MM.1S (cell line): ENCODE results near the gene ARMC3.
A peak's percentile ranks its signal among the peaks of the same experiment; 100 is the strongest.

Experiments used
- DNase-seq: peaks from one replicate; pipeline ENCODE4 v3.0.0-alpha.2; 2015
- H2AFZ ChIP-seq: fragments of 300-600 bp; sonication (generic); 2 replicates; pipeline ENCODE4 v1.6.0; 2016; ENCODE audit warnings: antibody characterized with exemption, low read length
- H3F3A ChIP-seq: fragments of 300-600 bp; sonication (generic); 2 replicates; pipeline ENCODE4 v1.6.1; 2016; ENCODE audit warnings: mild to moderate bottlenecking, antibody characterized with exemption, low read length, moderate library complexity, mixed read lengths; ENCODE audit not compliant: insufficient read depth
- H3K27ac ChIP-seq: fragments of 300-600 bp; sonication (generic); 2 replicates; pipeline ENCODE4 v1.5.1; 2016; ENCODE audit warnings: mild to moderate bottlenecking, low read length
- H3K27me3 ChIP-seq: fragments of 300-600 bp; sonication (generic); replicated peaks from 2 replicates; pipeline ENCODE4 v1.6.0; 2016; ENCODE audit warnings: low read length; ENCODE audit not compliant: insufficient read depth
- H3K36me3 ChIP-seq: fragments of 300-600 bp; sonication (generic); replicated peaks from 2 replicates; pipeline ENCODE4 v1.6.1; 2016; ENCODE audit warnings: mild to moderate bottlenecking, low read length, mixed read lengths; ENCODE audit not compliant: insufficient read depth
- H3K4me1 ChIP-seq: fragments of 300-600 bp; sonication (generic); 2 replicates; pipeline ENCODE4 v1.6.1; 2016; ENCODE audit warnings: low read length, mixed read lengths
- H3K4me2 ChIP-seq: fragments of 300-600 bp; sonication (generic); 2 replicates; pipeline ENCODE4 v1.6.0; 2016; ENCODE audit warnings: low read depth, low read length
- H3K4me3 ChIP-seq: fragments of 300-600 bp; sonication (generic); 2 replicates; pipeline ENCODE4 v1.5.1; 2016; ENCODE audit warnings: low read length, mixed read lengths
- H3K79me2 ChIP-seq: fragments of 300-600 bp; sonication (generic); 2 replicates; pipeline ENCODE4 v1.6.1; 2016; ENCODE audit warnings: mixed run types, low read length, mixed read lengths
- H3K9ac ChIP-seq: fragments of 300-600 bp; sonication (generic); 2 replicates; pipeline ENCODE4 v1.6.1; 2016; ENCODE audit warnings: low read length, mixed read lengths
- H3K9me2 ChIP-seq: fragments of 300-600 bp; sonication (generic); replicated peaks from 2 replicates; pipeline ENCODE4 v1.6.1; 2016; ENCODE audit warnings: mild to moderate bottlenecking, low read length, mixed read lengths; ENCODE audit not compliant: insufficient read depth
- H3K9me3 ChIP-seq: fragments of 300-600 bp; sonication (generic); replicated peaks from 2 replicates; pipeline ENCODE4 v1.6.1; 2016; ENCODE audit warnings: mild to moderate bottlenecking, low read length, mixed read lengths; ENCODE audit not compliant: insufficient read depth
- H4K20me1 ChIP-seq: fragments of 300-600 bp; sonication (generic); 2 replicates; pipeline ENCODE4 v1.6.1; 2016; ENCODE audit warnings: mild to moderate bottlenecking, low read length, moderate library complexity, mixed read lengths; ENCODE audit not compliant: insufficient read depth
- CTCF ChIP-seq: fragments of 300-600 bp; sonication (generic); IDR thresholded peaks from 2 replicates; pipeline ENCODE4 v1.5.1; 2016; ENCODE audit warnings: antibody characterized with exemption, low read length, mixed read lengths
- EZH2 ChIP-seq: fragments of 300-600 bp; sonication (generic); optimal IDR thresholded peaks from 2 replicates; pipeline ENCODE3; 2017; ENCODE audit warnings: low read depth, mild to moderate bottlenecking, antibody characterized with exemption, low read length, mixed read lengths
- EZH2phosphoT487 ChIP-seq: fragments of 300-600 bp; sonication (generic); IDR thresholded peaks from 2 replicates; pipeline ENCODE4 v1.6.1; 2018; ENCODE audit warnings: antibody characterized with exemption, low read length

ARMC3 gene

GRCh38 chr10:23005150-23005549, 77.3 kb downstream of the ARMC3 start:
- H3K36me3 ChIP-seq, result no peaks in the 10 kb centered on the region
- H3F3A ChIP-seq, result no peaks in the 10 kb centered on the region
- DNase-seq, result no peak
- TF ChIP-seq EZH2, result no peak
- no peak for TF ChIP-seq CTCF
- TF ChIP-seq EZH2phosphoT487, result no peak
- no peak overlapping the region for H3K4me2 ChIP-seq
- no peak overlapping the region for H3K9ac ChIP-seq
- H3K9me2 ChIP-seq, result no peaks in the 10 kb centered on the region
- H4K20me1 ChIP-seq, result no peaks in the 10 kb centered on the region; the same call in 1 of the 2 replicates
- H2AFZ ChIP-seq, result no peak overlapping the region
- no peaks in the 10 kb centered on the region for H3K27me3 ChIP-seq
- H3K4me3 ChIP-seq, result no peak overlapping the region
- H3K79me2 ChIP-seq, result no peaks in the 10 kb centered on the region
- no peak overlapping the region for H3K27ac ChIP-seq
- no peaks in the 10 kb centered on the region for H3K4me1 ChIP-seq
- no peaks in the 10 kb centered on the region for H3K9me3 ChIP-seq

DNA sequence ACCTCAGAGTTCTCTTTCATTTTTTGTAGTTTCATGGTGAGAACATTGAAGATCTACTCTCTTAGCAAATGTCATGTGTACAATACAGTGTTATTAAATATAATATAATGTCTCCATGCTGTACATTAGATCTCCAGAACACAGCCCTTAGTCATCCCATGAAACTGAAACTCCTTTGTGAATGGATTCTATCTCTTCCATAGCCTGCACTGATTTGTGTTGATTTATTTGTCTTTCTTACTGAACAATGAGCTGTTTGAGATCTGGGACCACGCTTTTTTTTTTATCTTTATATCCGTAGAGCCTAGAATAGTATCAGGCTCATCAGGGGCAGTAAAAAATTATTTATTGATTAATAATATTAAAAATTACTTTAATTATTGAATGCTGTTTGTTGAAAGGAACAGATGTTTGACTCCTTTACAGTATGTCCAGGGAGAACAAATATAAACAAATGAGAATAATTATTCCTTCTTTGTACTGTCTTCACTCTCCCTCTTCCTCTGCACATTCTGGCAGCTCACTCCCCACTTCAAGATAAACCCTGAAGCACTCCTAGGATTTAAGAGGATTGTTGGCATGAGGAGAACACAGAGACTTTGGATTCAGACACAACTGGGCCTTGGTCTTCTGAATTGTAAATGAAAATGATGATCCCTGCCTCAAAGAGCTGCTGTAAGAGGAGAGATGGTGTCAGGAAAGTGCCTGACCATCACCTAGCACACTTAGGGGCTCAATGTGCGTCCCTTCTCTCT, 85.9 kb downstream of the ARMC3 start:
- Histone ChIP-seq H3K27ac (no peak overlapping the region), H3K4me1 (no peaks in the 10 kb centered on the region; the same call in 1 of the 2 replicates), H3K9me2 (no peaks in the 10 kb centered on the region), H3K4me2 (no peak overlapping the region), H2AFZ (no peak overlapping the region), H3K36me3 (no peaks in the 10 kb centered on the region), H3K27me3 (no peaks in the 10 kb centered on the region), H3F3A (no peaks in the 10 kb centered on the region), H4K20me1 (no peaks in the 10 kb centered on the region), H3K4me3 (no peak overlapping the region), H3K9me3 (no peaks in the 10 kb centered on the region), H3K9ac (no peak overlapping the region), H3K79me2 (no peaks in the 10 kb centered on the region)
- no peak for TF ChIP-seq EZH2phosphoT487
- no peak for TF ChIP-seq CTCF
- TF ChIP-seq EZH2, result no peak
- no peak for DNase-seq

DNA sequence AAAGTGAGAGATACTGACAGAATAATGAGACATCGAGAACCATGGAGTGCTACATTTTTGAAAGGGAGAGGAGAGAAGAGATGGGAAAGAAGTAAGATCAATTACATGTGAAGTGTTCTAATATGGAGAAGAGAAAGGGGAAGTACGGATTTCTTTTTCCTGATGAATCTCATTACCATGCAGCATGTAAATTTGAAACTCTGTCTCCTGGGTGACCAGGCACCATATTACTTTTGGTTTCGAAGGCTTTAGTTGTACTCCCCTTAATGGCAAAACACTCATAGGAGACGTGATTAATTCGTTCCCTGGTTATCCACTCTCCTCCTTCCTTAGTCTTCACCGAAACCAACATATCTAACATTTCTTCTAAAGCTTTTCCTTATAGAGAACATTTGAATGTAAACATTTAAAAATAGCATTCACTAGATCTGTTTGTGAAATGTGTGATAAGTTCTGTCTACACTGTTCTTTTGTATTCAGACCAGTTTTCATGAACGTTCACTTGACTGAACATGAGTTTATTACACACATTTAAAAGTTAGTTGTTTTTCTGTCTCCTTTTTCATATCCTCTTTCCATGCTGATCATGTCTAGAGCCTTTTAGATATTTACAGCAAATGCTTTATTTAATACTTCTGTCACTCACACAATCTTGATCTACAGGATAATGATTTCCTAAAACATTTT, 87.3 kb downstream of the ARMC3 start:
- Histone ChIP-seq H3K4me3 (peak overlapping the region; percentile 28; the same call in 1 of the 2 replicates), H2AFZ (peak overlapping the region; percentile 51), H3F3A (no peaks in the 10 kb centered on the region), H3K4me2 (peak overlapping the region; percentile 60), H3K36me3 (no peaks in the 10 kb centered on the region), H3K9me2 (no peaks in the 10 kb centered on the region), H3K4me1 (no peaks in the 10 kb centered on the region; the same call in 1 of the 2 replicates), H3K27ac (peak overlapping the region; percentile 16; the same call in 1 of the 2 replicates), H3K79me2 (no peaks in the 10 kb centered on the region), H3K27me3 (no peaks in the 10 kb centered on the region), H3K9me3 (no peaks in the 10 kb centered on the region), H4K20me1 (no peaks in the 10 kb centered on the region), H3K9ac (no peak overlapping the region)
- DNase-seq, result peak; percentile 50
- TF ChIP-seq EZH2 (no peak), CTCF (no peak), EZH2phosphoT487 (no peak)
